CD4-positive, CD25-positive, alpha-beta regulatory T cell (primary cell): ENCODE results near the gene LRRC28. TPM values are rescaled to one million over a fixed set of nuclear protein-coding genes. Genes with fewer than 3 reads are reported as not detected.

Experiments used
- ATAC-seq, 2 donors: fragments of 150-1000 bp; cut with Tn5 transposase; one replicate each; pipeline ENCODE4 v1.10.0; 2021; ENCODE audit warnings: low read depth in 2 of 2, moderate number of reproducible peaks in 2 of 2, moderate library complexity in 1 of 2
- DNase-seq, 3 donors: peaks; one replicate each; pipeline versions ENCODE4 v3.0.0 to v3.0.0-alpha.2; 2012 to 2022; ENCODE audit warnings: mixed read lengths in 1 of 3
- H3K27ac ChIP-seq: one replicate; pipeline ENCODE4 v1.7.0; 2013; ENCODE audit warnings: mild to moderate bottlenecking, low read length; ENCODE audit not compliant: insufficient read depth, poor library complexity, severe bottlenecking
- H3K27me3 ChIP-seq: one replicate; pipeline ENCODE4 v1.7.0; 2013; ENCODE audit warnings: low read length; ENCODE audit not compliant: control insufficient read depth, insufficient read depth
- H3K36me3 ChIP-seq: one replicate; pipeline ENCODE4 v1.7.0; 2013; ENCODE audit warnings: mild to moderate bottlenecking, low read length, moderate library complexity; ENCODE audit not compliant: control insufficient read depth, insufficient read depth
- H3K4me1 ChIP-seq: 2 replicates; pipeline ENCODE4 v1.7.0; 2013; ENCODE audit warnings: mild to moderate bottlenecking, low read length; ENCODE audit not compliant: insufficient read depth, control insufficient read depth, poor library complexity, severe bottlenecking
- H3K4me3 ChIP-seq: one replicate; pipeline ENCODE4 v1.7.0; 2013; ENCODE audit warnings: low read depth, mild to moderate bottlenecking, low read length, moderate library complexity
- H3K9me3 ChIP-seq, 2 experiments: 1 replicate in 1 of 2; 2 replicates in 1 of 2; pipeline ENCODE4 v1.7.0; 2013; ENCODE audit warnings: low read length in 2 of 2, mild to moderate bottlenecking in 1 of 2, moderate library complexity in 1 of 2; ENCODE audit not compliant: control insufficient read depth in 2 of 2
- H3K27ac Mint-ChIP-seq, 3 donors: one replicate each; pipeline ENCODE4 v1.8.0; 2020 to 2022; ENCODE audit warnings: mild to moderate bottlenecking in 3 of 3, mixed read lengths in 3 of 3, moderate library complexity in 2 of 3
- H3K27me3 Mint-ChIP-seq: one replicate; pipeline ENCODE4 v1.8.0; 2022; ENCODE audit warnings: mild to moderate bottlenecking, mixed read lengths
- H3K36me3 Mint-ChIP-seq: one replicate; pipeline ENCODE4 v1.8.0; 2020; ENCODE audit warnings: mixed read lengths
- H3K4me1 Mint-ChIP-seq, 4 donors: one replicate each; pipeline ENCODE4 v1.8.0; 2020 to 2022; ENCODE audit warnings: mixed read lengths in 4 of 4, mild to moderate bottlenecking in 1 of 4
- H3K4me3 Mint-ChIP-seq, 4 donors: one replicate each; pipeline ENCODE4 v1.8.0; 2020 to 2022; ENCODE audit warnings: mild to moderate bottlenecking in 4 of 4, mixed read lengths in 4 of 4, moderate library complexity in 3 of 4
- H3K9me3 Mint-ChIP-seq, 7 donors: one replicate each; pipeline ENCODE4 v1.8.0; 2020 to 2022; ENCODE audit warnings: mixed read lengths in 7 of 7, mild to moderate bottlenecking in 3 of 7, moderate library complexity in 2 of 7
- polyA plus RNA-seq, 4 donors: library from polyadenylated mRNA; unstranded; fragments of 300-500 nt; fragmentation: Illumina TruSeq; gene quantifications; one replicate each; pipeline ENCODE4 v1.2.3, GENCODE V29; 2021
- total RNA-seq: library from RNA; stranded (reverse); gene quantifications from one replicate; pipeline ENCODE4 v1.2.3, GENCODE V29; 2022

LRRC28 gene
- total and polyA plus RNA-seq, 5 donors from 2014 or later: 12.5 to 43.3 (median 29.3) TPM

GRCh38 chr15:99250001-99250400 is 1.3 kb upstream of the LRRC28 start:
- H3K27me3 ChIP-seq: no peaks in the 10 kb centered on the region
- ATAC-seq (no peak), DNase-seq (no peak)
- Mint-ChIP-seq H3K4me3 (peak overlapping the region in 3 of 4 donors; percentile 93 to 97 (median 94)), H3K27me3 (peaks cover 10% of the 10 kb centered on the region), H3K27ac (no peak overlapping the region), H3K9me3 (peaks cover 0 to 6% (median 0%) of the 10 kb centered on the region in 7 donors), H3K36me3 (no peaks in the 10 kb centered on the region), H3K4me1 (peaks cover 19 to 30% (median 27%) of the 10 kb centered on the region in 4 donors)
- no peak overlapping the region for H3K4me3 ChIP-seq
- peaks cover 17% of the 10 kb centered on the region for H3K4me1 ChIP-seq
- H3K27ac ChIP-seq: no peak overlapping the region
- no peaks in the 10 kb centered on the region for H3K36me3 ChIP-seq
- peaks cover 0 to 4% of the 10 kb centered on the region in 2 experiments for H3K9me3 ChIP-seq

GRCh38 chr15:99250494-99250856 is 806 bp upstream of the LRRC28 start:
- DNase-seq: no peak
- H3K27ac Mint-ChIP-seq: peak overlapping the region; percentile 85 to 94 (median 89)
- no peaks in the 10 kb centered on the region for H3K36me3 Mint-ChIP-seq
- H3K27ac ChIP-seq: peak overlapping the region; percentile 68
- H3K4me1 Mint-ChIP-seq: peaks cover 19 to 30% (median 27%) of the 10 kb centered on the region in 4 donors
- peaks cover 10% of the 10 kb centered on the region for H3K27me3 Mint-ChIP-seq
- H3K9me3 Mint-ChIP-seq: peaks cover 0 to 6% (median 0%) of the 10 kb centered on the region in 7 donors
- H3K9me3 ChIP-seq: peaks cover 0 to 4% of the 10 kb centered on the region in 2 experiments
- peaks cover 17% of the 10 kb centered on the region for H3K4me1 ChIP-seq
- H3K4me3 Mint-ChIP-seq: peak overlapping the region in 3 of 4 donors; percentile 93 to 97 (median 94)
- H3K4me3 ChIP-seq: peak overlapping the region; percentile 82
- no peaks in the 10 kb centered on the region for H3K36me3 ChIP-seq
- ATAC-seq: no peak
- H3K27me3 ChIP-seq: no peaks in the 10 kb centered on the region

- peaks cover 2% of the 10 kb centered on the region for H3K36me3 Mint-ChIP-seq
- peak overlapping the region in 3 of 4 donors; percentile 93 to 97 (median 94) for H3K4me3 Mint-ChIP-seq
- no peaks in the 10 kb centered on the region for H3K27me3 ChIP-seq
- no peak overlapping the region for H3K27ac ChIP-seq
- peaks cover 0 to 6% (median 0%) of the 10 kb centered on the region in 7 donors for H3K9me3 Mint-ChIP-seq
- H3K4me3 ChIP-seq: peak overlapping the region; percentile 81
- H3K36me3 ChIP-seq: peaks cover 7% of the 10 kb centered on the region
- peak overlapping the region in 2 of 3 donors; percentile 89 for H3K27ac Mint-ChIP-seq
- peaks cover 23 to 30% (median 27%) of the 10 kb centered on the region in 4 donors for H3K4me1 Mint-ChIP-seq
- H3K27me3 Mint-ChIP-seq: peaks cover 4% of the 10 kb centered on the region
- peak in 1 of 3 donors; percentile 18 for DNase-seq
- ATAC-seq: no peak
- peaks cover 0 to 4% of the 10 kb centered on the region in 2 experiments for H3K9me3 ChIP-seq
- peaks cover 17% of the 10 kb centered on the region for H3K4me1 ChIP-seq
Observed at GRCh38 chr15:99252326-99252725, 1.0 kb downstream of the LRRC28 start.

GRCh38 chr15:99253381-99254090 is 2.3 kb downstream of the LRRC28 start:
- DNase-seq (no peak), ATAC-seq (no peak)
- no peak overlapping the region for H3K4me3 ChIP-seq
- H3K9me3 ChIP-seq: peaks cover 0 to 4% of the 10 kb centered on the region in 2 experiments
- H3K36me3 ChIP-seq: peaks cover 7% of the 10 kb centered on the region
- Mint-ChIP-seq H3K36me3 (peaks cover 13% of the 10 kb centered on the region), H3K4me3 (peak overlapping the region in 3 of 4 donors; percentile 4 to 71 (median 22)), H3K27me3 (peaks cover 4% of the 10 kb centered on the region), H3K9me3 (peaks cover 0 to 6% (median 0%) of the 10 kb centered on the region in 7 donors), H3K27ac (no peak overlapping the region), H3K4me1 (peaks cover 23 to 32% (median 27%) of the 10 kb centered on the region in 4 donors)
- no peaks in the 10 kb centered on the region for H3K27me3 ChIP-seq
- no peak overlapping the region for H3K27ac ChIP-seq
- peaks cover 17% of the 10 kb centered on the region for H3K4me1 ChIP-seq

- Mint-ChIP-seq H3K4me3 (no peak overlapping the region), H3K27me3 (no peaks in the 10 kb centered on the region), H3K4me1 (peaks cover 13 to 20% (median 17%) of the 10 kb centered on the region in 4 donors), H3K36me3 (peaks cover 38% of the 10 kb centered on the region), H3K27ac (no peak overlapping the region), H3K9me3 (no peaks in the 10 kb centered on the region)
- DNase-seq (no peak), ATAC-seq (no peak)
- Histone ChIP-seq H3K9me3 (no peaks in the 10 kb centered on the region), H3K4me1 (peaks cover 9% of the 10 kb centered on the region), H3K27me3 (no peaks in the 10 kb centered on the region), H3K4me3 (no peak overlapping the region), H3K27ac (no peak overlapping the region), H3K36me3 (peaks cover 7% of the 10 kb centered on the region)
Observed at GRCh38 chr15:99257107-99257750, 5.9 kb downstream of the LRRC28 start.

- H3K36me3 ChIP-seq: peaks cover 5% of the 10 kb centered on the region
- peaks cover 25% of the 10 kb centered on the region for H3K36me3 Mint-ChIP-seq
- no peak overlapping the region for H3K27ac Mint-ChIP-seq
- H3K4me3 Mint-ChIP-seq: no peak overlapping the region
- no peak overlapping the region for H3K27ac ChIP-seq
- DNase-seq: no peak
- H3K4me1 Mint-ChIP-seq: peaks cover 0 to 9% (median 4%) of the 10 kb centered on the region in 4 donors
- no peaks in the 10 kb centered on the region for H3K9me3 ChIP-seq
- no peaks in the 10 kb centered on the region for H3K27me3 ChIP-seq
- H3K4me1 ChIP-seq: no peaks in the 10 kb centered on the region
- no peaks in the 10 kb centered on the region for H3K9me3 Mint-ChIP-seq
- ATAC-seq: no peak
- H3K4me3 ChIP-seq: no peak overlapping the region
- no peaks in the 10 kb centered on the region for H3K27me3 Mint-ChIP-seq
Observed at GRCh38 chr15:99264125-99264524, 12.8 kb downstream of the LRRC28 start.

GRCh38 chr15:99265541-99266070 is 14.3 kb downstream of the LRRC28 start:
- H3K4me3 Mint-ChIP-seq: no peak overlapping the region
- H3K36me3 ChIP-seq: peaks cover 5% of the 10 kb centered on the region
- no peak for ATAC-seq
- H3K36me3 Mint-ChIP-seq: peaks cover 10% of the 10 kb centered on the region
- peaks cover 0 to 9% (median 3%) of the 10 kb centered on the region in 4 donors for H3K4me1 Mint-ChIP-seq
- H3K4me3 ChIP-seq: no peak overlapping the region
- no peaks in the 10 kb centered on the region for H3K4me1 ChIP-seq
- H3K27me3 ChIP-seq: no peaks in the 10 kb centered on the region
- H3K9me3 Mint-ChIP-seq: no peaks in the 10 kb centered on the region
- no peak overlapping the region for H3K27ac Mint-ChIP-seq
- H3K27me3 Mint-ChIP-seq: no peaks in the 10 kb centered on the region
- no peak overlapping the region for H3K27ac ChIP-seq
- no peaks in the 10 kb centered on the region for H3K9me3 ChIP-seq
- DNase-seq: no peak
